Heart right ventricle (tissue), 16 donors: ENCODE data around the gene RSF1. TPM values are rescaled to one million over a fixed set of nuclear protein-coding genes. Genes with fewer than 3 reads are reported as not detected.

ENCODE experiments used
- ATAC-seq, 8 donors: fragments of 200-7000 bp; cut with Tn5 transposase; one replicate each; pipeline ENCODE4 v1.9.1; 2020; ENCODE audit warnings: mild to moderate bottlenecking in 8 of 8, moderate library complexity in 8 of 8, moderate number of reproducible peaks in 1 of 8
- DNase-seq, 2 donors: peaks; one replicate each; pipeline ENCODE4 v3.0.0-alpha.2; 2020
- H3K27ac ChIP-seq, 10 donors: fragments of 200-600 bp; sonication (generic) in 2 of 10; one replicate each; pipeline versions ENCODE4 v1.5.0 to v1.8.0; 2020 to 2022; ENCODE audit warnings: mild to moderate bottlenecking in 3 of 10
- H3K27me3 ChIP-seq, 7 donors: fragments of 200-600 bp; one replicate each; pipeline ENCODE4 v1.8.0; 2021 to 2022; ENCODE audit warnings: mild to moderate bottlenecking in 2 of 7
- H3K36me3 ChIP-seq, 9 donors: fragments of 200-600 bp; sonication (generic) in 1 of 9; one replicate each; pipeline versions ENCODE4 v1.5.0 to v1.8.0; 2020 to 2022; ENCODE audit warnings: mild to moderate bottlenecking in 2 of 9
- H3K4me1 ChIP-seq, 9 donors: fragments of 200-600 bp; sonication (generic) in 1 of 9; one replicate each; pipeline versions ENCODE4 v1.5.0 to v1.8.0; 2020 to 2022; ENCODE audit warnings: mild to moderate bottlenecking in 4 of 9
- H3K4me3 ChIP-seq, 10 donors: fragments of 200-600 bp; sonication (generic) in 2 of 10; one replicate each; pipeline versions ENCODE4 v1.5.0 to v1.8.0; 2020 to 2022; ENCODE audit warnings: mild to moderate bottlenecking in 7 of 10, moderate library complexity in 2 of 10
- H3K9me3 ChIP-seq, 11 donors: fragments of 200-600 bp in 10 of 11; sonication (generic) in 2 of 11; one replicate each; pipeline versions ENCODE4 v1.5.0 to v1.8.0; 2013 to 2022; ENCODE audit warnings: mild to moderate bottlenecking in 2 of 11, control low read depth in 1 of 11, moderate library complexity in 1 of 11
- WGBS, 2 donors: extraction: QIAGEN DNeasy Blood & Tissue Kit; methylation state at CpG; one replicate each; pipeline ENCODE4 v1.1.7; 2013; ENCODE audit warnings: inconsistent platforms in 1 of 2; 5-methylcytosine and 5-hydroxymethylcytosine counted together
- intact Hi-C, 10 donors: fragments of 100-400 bp; cut with DNase I; formaldehyde crosslinking; loops; one replicate each; pipeline versions ENCODE4 v1.11.1 to v1.14.2; 2022
- polyA plus RNA-seq, 2 donors: library from polyadenylated mRNA; stranded (reverse); fragments of 200-250 nt; gene quantifications; one replicate each; pipeline ENCODE4 v1.2.3, GENCODE V29; 2013
- total RNA-seq, 10 donors: library from RNA; stranded (reverse); fragmentation: NEBNext Ultra II Directional in 3 of 10; extraction: Animal tissue kit (Norgen Biotek cat#: 25700) in 3 of 10; gene quantifications; one replicate each; pipeline versions ENCODE4 v1.2.1 to v1.2.4, GENCODE V29; 2021 to 2023
- TF ChIP-seq, protein P1 (sequence below), 9 donors: fragments of 200-600 bp; sonication (generic) in 2 of 9; IDR thresholded peaks; one replicate each; pipeline versions ENCODE4 v1.5.0 to v1.8.0; 2021 to 2022; ENCODE audit warnings: antibody characterized with exemption in 9 of 9, mild to moderate bottlenecking in 5 of 9, moderate library complexity in 1 of 9
- donor health status: Arrhythmogenic right ventricular cardiomyopathy.
- donor health status: ischemic (EF 13 %, LVEDD 7.1; RV severe dilation, severe dysfunction).
- donor health status: healthy with polysubstance abuse.
- donor health status: DM: no; HTN: yes; CAD: no.
- donor health status: DM: no; HTN: no; CAD: no.
- donor health status: ischemic (EF 25% LVEDD 6.9; RV normal size, moderate dysfunction).
- donor health status: ischemic (EF 25% LVEDD 5.7; RV mildly dilated, moderate dysfunction).
- donor health status: healthy.
- donor health status: DM: yes; HTN: yes; CAD: no.
- donor health status: Ischemic cardiomyopathy.
- donor health status: ischemic (EF 35%, LVEDD 5.7; RV mildly dilated, moderate dysfunction).
- donor health status: nonischemic (EF 11% LVEDD 7.7; RV severe dilation, severe dysfunction).
- donor health status: DM: yes; HTN: yes; CAD: no.
- donor health status: PGD.
- donor health status: ischemic (EF 29% LVEDD 5.4; RV normal size, mild dysfunction).
- donor health status: nonischemic (EF 23%, LVEDD 6.1; RV moderate dilation, normal function).

Gene RSF1
- total and polyA plus RNA-seq, 12 donors = 4.6 to 55.9 (median 42.6) TPM

- intact Hi-C loops = no loop called here
- Histone ChIP-seq H3K9me3 (no peaks in the 10 kb centered on the region), H3K27ac (no peak overlapping the region), H3K36me3 (peaks cover 0 to 66% (median 20%) of the 10 kb centered on the region in 9 donors), H3K4me1 (peaks cover 0 to 9% (median 0%) of the 10 kb centered on the region in 9 donors), H3K4me3 (no peak overlapping the region), H3K27me3 (no peaks in the 10 kb centered on the region)
- DNase-seq (no peak), ATAC-seq (no peak)
- 94 to 95% methylated on average over 3 of the region's 3 CpGs for whole genome bisulfite sequencing, 2 donors
- TF ChIP-seq, protein P1, sequence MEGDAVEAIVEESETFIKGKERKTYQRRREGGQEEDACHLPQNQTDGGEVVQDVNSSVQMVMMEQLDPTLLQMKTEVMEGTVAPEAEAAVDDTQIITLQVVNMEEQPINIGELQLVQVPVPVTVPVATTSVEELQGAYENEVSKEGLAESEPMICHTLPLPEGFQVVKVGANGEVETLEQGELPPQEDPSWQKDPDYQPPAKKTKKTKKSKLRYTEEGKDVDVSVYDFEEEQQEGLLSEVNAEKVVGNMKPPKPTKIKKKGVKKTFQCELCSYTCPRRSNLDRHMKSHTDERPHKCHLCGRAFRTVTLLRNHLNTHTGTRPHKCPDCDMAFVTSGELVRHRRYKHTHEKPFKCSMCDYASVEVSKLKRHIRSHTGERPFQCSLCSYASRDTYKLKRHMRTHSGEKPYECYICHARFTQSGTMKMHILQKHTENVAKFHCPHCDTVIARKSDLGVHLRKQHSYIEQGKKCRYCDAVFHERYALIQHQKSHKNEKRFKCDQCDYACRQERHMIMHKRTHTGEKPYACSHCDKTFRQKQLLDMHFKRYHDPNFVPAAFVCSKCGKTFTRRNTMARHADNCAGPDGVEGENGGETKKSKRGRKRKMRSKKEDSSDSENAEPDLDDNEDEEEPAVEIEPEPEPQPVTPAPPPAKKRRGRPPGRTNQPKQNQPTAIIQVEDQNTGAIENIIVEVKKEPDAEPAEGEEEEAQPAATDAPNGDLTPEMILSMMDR (IDR thresholded peaks at IDR 0.05) = no peak
Observed at GRCh38 chr11:77761491-77761890, 59.0 kb downstream of the RSF1 start.

GRCh38 chr11:77758331-77758730 lies 62.2 kb downstream of the RSF1 start:
- Histone ChIP-seq H3K36me3 (peaks cover 0 to 78% (median 9%) of the 10 kb centered on the region in 9 donors), H3K4me3 (no peak overlapping the region), H3K9me3 (no peaks in the 10 kb centered on the region), H3K27me3 (no peaks in the 10 kb centered on the region), H3K4me1 (peaks cover 0 to 5% (median 0%) of the 10 kb centered on the region in 9 donors), H3K27ac (no peak overlapping the region)
- intact Hi-C loops = no loop called here
- no peak for DNase-seq
- ATAC-seq = no peak
- TF ChIP-seq, protein P1 (IDR thresholded peaks at IDR 0.05) = no peak
- WGBS, 2 donors = 81 to 82% methylated on average over 2 of the region's 2 CpGs

DNA sequence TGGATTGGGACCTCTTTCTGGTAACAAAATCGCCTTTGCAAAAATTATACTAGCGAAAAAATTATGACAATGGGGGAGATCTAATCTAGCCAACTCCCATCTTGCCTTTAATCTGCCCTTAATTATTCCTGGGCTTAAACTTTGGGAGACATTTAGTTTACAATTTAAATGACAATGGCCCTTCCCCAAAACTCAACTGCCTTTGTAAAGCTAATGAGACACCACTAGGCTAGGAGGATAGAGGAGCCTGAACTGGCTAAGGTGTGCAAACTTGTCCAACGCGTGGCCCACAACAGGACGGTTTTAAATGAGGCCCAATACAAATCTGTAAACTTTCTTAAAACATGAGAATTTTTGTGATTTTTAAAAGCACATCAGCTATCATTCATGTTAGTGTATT lies 67.3 kb downstream of the RSF1 start:
- Histone ChIP-seq H3K4me3 (no peak overlapping the region), H3K36me3 (peaks cover 0 to 34% (median 0%) of the 10 kb centered on the region in 9 donors), H3K4me1 (peaks cover 0 to 37% (median 17%) of the 10 kb centered on the region in 9 donors), H3K27me3 (no peaks in the 10 kb centered on the region), H3K9me3 (no peaks in the 10 kb centered on the region), H3K27ac (no peak overlapping the region)
- TF ChIP-seq, protein P1 (IDR thresholded peaks at IDR 0.05) = no peak
- intact Hi-C loops = no loop called here
- WGBS, 2 donors = 91 to 93% methylated on average over 5 of the region's 5 CpGs
- ATAC-seq (no peak), DNase-seq (no peak)

DNA sequence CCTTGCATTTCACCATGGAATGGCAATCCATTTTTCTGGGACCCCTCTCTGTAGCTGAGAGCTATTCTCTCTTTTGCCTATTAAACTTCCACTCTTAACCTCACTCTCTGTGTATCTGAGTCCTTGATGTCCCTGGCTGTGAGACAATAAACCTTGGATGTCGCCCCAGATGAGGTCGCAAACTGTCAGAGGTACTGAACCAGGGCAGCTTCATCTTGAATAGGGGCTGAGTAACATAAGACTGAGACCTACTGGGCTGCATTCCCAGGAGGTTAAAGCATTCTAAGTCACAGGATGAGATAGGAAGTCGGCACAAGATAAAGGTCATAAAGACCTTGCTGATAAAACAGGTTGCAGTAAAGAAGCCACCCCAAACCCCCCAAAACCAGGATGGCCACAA lies 68.0 kb downstream of the RSF1 start:
- peak; percentile 67 to 95 (median 88) for ATAC-seq
- WGBS, 2 donors = 25 to 29% methylated on average over 3 of the region's 3 CpGs

More for the DNA sequence above, 68.0 kb downstream of the RSF1 start:
- TF ChIP-seq, protein P1 (IDR thresholded peaks at IDR 0.05) = no peak
- peaks cover 0 to 27% (median 0%) of the 10 kb centered on the region in 9 donors for H3K36me3 ChIP-seq
- peaks cover 0 to 45% (median 24%) of the 10 kb centered on the region in 9 donors for H3K4me1 ChIP-seq
- peak overlapping the region in 4 of 10 donors; percentile 9 to 35 (median 23) for H3K27ac ChIP-seq
- DNase-seq = peak in 1 of 2 donors; percentile 50
- intact Hi-C loops = no loop called here
- H3K4me3 ChIP-seq = peak overlapping the region in 1 of 10 donors; percentile 9
- no peaks in the 10 kb centered on the region for H3K9me3 ChIP-seq
- no peaks in the 10 kb centered on the region for H3K27me3 ChIP-seq
